Measurements from ENCODE around the gene RXFP1.

DNA sequence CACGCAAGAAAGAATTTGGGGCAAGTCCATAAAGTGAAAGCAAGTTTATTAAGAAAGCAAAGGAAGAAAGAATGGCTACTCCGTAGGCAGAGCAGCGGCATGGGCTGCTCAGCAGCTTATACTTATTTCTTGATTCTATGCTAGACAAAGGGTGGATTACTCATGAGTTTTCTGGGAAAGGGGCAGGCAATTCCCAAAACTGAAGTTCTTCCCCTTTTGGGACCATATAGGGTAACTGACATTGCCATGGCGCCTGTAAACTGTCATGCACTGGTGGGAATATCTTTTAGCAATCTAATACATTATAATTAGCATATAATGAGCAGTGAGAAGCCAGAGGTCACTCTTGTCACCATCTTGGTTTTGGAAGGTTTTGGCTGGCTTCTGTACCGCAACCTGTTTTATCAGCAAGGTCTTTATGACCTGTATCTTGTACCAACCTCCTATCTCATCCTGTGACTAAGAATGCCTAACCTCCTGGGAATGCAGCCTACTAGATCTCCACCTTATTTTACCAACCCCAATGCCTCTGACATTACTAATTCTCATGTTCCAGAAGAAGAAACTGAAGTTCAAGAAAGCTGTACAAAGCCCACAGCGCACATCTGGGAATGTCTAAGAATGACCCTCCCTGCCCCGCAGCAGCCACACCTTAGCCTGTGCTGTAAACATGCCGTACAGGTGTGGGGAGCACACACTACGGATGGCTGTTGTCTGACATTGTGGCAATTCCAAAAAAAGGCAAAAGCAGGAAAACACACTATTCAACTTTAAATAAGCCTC lies 18.6 kb downstream of the RXFP1 start:
- TF ChIP-seq, protein P1, sequence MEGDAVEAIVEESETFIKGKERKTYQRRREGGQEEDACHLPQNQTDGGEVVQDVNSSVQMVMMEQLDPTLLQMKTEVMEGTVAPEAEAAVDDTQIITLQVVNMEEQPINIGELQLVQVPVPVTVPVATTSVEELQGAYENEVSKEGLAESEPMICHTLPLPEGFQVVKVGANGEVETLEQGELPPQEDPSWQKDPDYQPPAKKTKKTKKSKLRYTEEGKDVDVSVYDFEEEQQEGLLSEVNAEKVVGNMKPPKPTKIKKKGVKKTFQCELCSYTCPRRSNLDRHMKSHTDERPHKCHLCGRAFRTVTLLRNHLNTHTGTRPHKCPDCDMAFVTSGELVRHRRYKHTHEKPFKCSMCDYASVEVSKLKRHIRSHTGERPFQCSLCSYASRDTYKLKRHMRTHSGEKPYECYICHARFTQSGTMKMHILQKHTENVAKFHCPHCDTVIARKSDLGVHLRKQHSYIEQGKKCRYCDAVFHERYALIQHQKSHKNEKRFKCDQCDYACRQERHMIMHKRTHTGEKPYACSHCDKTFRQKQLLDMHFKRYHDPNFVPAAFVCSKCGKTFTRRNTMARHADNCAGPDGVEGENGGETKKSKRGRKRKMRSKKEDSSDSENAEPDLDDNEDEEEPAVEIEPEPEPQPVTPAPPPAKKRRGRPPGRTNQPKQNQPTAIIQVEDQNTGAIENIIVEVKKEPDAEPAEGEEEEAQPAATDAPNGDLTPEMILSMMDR (IDR thresholded peaks at IDR 0.05; ENCODE audit: low read depth, low read length) = no peak
- no peak for TF ChIP-seq POLR2A (IDR thresholded peaks at IDR 0.05; ENCODE audit: extremely low read depth, insufficient read length)
- no peak for TF ChIP-seq MYC (IDR thresholded peaks at IDR 0.05; ENCODE audit: low read depth, low read length)
- no peak for TF ChIP-seq MAX (IDR thresholded peaks at IDR 0.05; ENCODE audit: low read depth, low read length)

All from NB4 (cell line).